ENCODE measurements around the gene PIP5KL1. TPM values are rescaled to one million over a fixed set of nuclear protein-coding genes. Genes with fewer than 3 reads are reported as not detected.
A peak's percentile ranks its signal among the peaks of the same experiment; 100 is the strongest.

Gene PIP5KL1
- polyA plus RNA-seq, 1 donor (not counting 4 experiments of a cell fraction or from before 2014, with no cell fraction given), result 4.4 TPM

DNA sequence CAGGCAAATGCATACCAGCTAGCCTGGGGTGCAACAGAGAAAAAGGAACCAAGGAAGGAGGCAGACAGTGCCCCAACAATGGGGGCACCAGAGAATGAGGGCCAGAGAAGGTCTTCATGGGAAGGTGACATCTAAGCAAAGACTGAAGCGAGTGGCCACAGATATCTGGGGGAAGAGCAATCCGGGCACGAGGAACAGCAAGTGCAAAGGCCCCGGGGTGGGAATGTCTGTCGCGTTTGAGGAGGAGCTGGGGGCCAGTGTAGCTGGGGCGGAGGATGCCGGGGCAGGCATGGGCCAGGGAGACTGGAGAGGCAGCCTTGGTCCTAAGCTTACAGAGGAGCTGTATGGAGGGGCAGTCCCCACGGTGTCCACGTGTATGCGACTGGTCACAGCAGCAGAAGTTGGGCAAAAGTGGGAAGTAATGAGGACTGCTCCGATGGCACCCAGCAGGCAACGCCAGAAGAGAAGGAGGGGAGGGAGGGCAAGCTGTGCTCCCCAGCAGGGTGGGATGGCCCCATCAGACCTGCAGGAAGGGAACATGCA is 31.1 kb upstream of the PIP5KL1 start:
- Histone ChIP-seq H3K27ac (ENCODE audit: control insufficient read depth, insufficient read depth, low read length) (no peak overlapping the region), H4K20me1 (ENCODE audit: control insufficient read depth, extremely low read depth, insufficient read depth, low read length) (no peaks in the 10 kb centered on the region), H3K4me3 (ENCODE audit: control insufficient read depth in 2 of 3, extremely low read depth in 1 of 3, insufficient read depth in 2 of 3, low read depth in 1 of 3, low read length in 3 of 3) (no peak overlapping the region), H3K4me1 (ENCODE audit: control insufficient read depth, extremely low read depth, insufficient read depth, low read length) (peaks cover 32% of the 10 kb centered on the region), H3K4me2 (ENCODE audit: control insufficient read depth, extremely low read depth, insufficient read depth, low read depth, low read length) (no peak overlapping the region), H3K9me3 (ENCODE audit: control insufficient read depth, low read depth, low read length) (no peaks in the 10 kb centered on the region), H3K9ac (ENCODE audit: control insufficient read depth, extremely low read depth, insufficient read depth, low read length) (no peak overlapping the region), H3K36me3 (ENCODE audit: control insufficient read depth in 2 of 2, extremely low read depth in 1 of 2, insufficient read depth in 2 of 2, low read length in 2 of 2) (peaks cover 0 to 3% of the 10 kb centered on the region in 2 experiments), H3K9me1 (ENCODE audit: control insufficient read depth, extremely low read depth, insufficient read depth, low read length) (no peaks in the 10 kb centered on the region), H3K79me2 (ENCODE audit: control insufficient read depth, insufficient read depth, low read length) (no peaks in the 10 kb centered on the region), H3K27me3 (ENCODE audit: control insufficient read depth, extremely low read depth, insufficient read depth, low read length) (no peaks in the 10 kb centered on the region), H2AFZ (ENCODE audit: control insufficient read depth, low read length) (no peak overlapping the region)
- TF ChIP-seq, protein P1, sequence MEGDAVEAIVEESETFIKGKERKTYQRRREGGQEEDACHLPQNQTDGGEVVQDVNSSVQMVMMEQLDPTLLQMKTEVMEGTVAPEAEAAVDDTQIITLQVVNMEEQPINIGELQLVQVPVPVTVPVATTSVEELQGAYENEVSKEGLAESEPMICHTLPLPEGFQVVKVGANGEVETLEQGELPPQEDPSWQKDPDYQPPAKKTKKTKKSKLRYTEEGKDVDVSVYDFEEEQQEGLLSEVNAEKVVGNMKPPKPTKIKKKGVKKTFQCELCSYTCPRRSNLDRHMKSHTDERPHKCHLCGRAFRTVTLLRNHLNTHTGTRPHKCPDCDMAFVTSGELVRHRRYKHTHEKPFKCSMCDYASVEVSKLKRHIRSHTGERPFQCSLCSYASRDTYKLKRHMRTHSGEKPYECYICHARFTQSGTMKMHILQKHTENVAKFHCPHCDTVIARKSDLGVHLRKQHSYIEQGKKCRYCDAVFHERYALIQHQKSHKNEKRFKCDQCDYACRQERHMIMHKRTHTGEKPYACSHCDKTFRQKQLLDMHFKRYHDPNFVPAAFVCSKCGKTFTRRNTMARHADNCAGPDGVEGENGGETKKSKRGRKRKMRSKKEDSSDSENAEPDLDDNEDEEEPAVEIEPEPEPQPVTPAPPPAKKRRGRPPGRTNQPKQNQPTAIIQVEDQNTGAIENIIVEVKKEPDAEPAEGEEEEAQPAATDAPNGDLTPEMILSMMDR (optimal IDR thresholded peaks at IDR 0.05 in 1 of 3, IDR thresholded peaks at IDR 0.05 in 1 of 3, conservative IDR thresholded peaks at IDR 0.05 in 1 of 3; ENCODE audit: extremely low read depth in 1 of 3, insufficient read depth in 2 of 3, low read length in 3 of 3), result no peak
- no peak for TF ChIP-seq EZH2 (IDR thresholded peaks at IDR 0.05; ENCODE audit: low read length)
- no peak for DNase-seq (ENCODE audit: low read depth, low spot score)
- FAIRE-seq, result no peak
- dilution Hi-C loops (cut with MboI; ENCODE audit: extremely low pct_ligation_motif_present, low sequenced_read_pairs), result no loop called here

DNA sequence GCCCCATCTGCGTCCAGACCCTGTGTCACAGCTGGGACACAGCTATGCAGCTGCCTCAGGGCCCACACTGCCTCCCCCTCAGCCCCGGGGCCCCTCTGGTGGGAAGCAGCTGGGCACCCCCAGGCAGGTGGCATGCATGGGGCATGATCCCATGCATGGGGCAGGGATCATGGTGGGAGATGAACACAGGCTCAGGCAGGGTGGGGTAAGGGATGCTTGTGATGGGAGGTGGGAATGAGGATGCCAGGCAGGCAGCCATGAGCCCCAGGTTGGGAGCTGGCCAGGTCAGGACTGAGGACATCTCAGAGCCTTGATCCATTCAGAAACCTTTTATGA is 30.5 kb upstream of the PIP5KL1 start:
- Histone ChIP-seq H3K9me1 (ENCODE audit: control insufficient read depth, extremely low read depth, insufficient read depth, low read length) (no peaks in the 10 kb centered on the region), H3K9ac (ENCODE audit: control insufficient read depth, extremely low read depth, insufficient read depth, low read length) (no peak overlapping the region), H3K4me3 (ENCODE audit: control insufficient read depth in 2 of 3, extremely low read depth in 1 of 3, insufficient read depth in 2 of 3, low read depth in 1 of 3, low read length in 3 of 3) (no peak overlapping the region), H3K27me3 (ENCODE audit: control insufficient read depth, extremely low read depth, insufficient read depth, low read length) (no peaks in the 10 kb centered on the region), H3K27ac (ENCODE audit: control insufficient read depth, insufficient read depth, low read length) (peak overlapping the region; percentile 44), H3K4me1 (ENCODE audit: control insufficient read depth, extremely low read depth, insufficient read depth, low read length) (peaks cover 27% of the 10 kb centered on the region), H3K4me2 (ENCODE audit: control insufficient read depth, extremely low read depth, insufficient read depth, low read depth, low read length) (no peak overlapping the region), H3K36me3 (ENCODE audit: control insufficient read depth in 2 of 2, extremely low read depth in 1 of 2, insufficient read depth in 2 of 2, low read length in 2 of 2) (peaks cover 0 to 3% of the 10 kb centered on the region in 2 experiments), H2AFZ (ENCODE audit: control insufficient read depth, low read length) (no peak overlapping the region), H4K20me1 (ENCODE audit: control insufficient read depth, extremely low read depth, insufficient read depth, low read length) (no peaks in the 10 kb centered on the region), H3K79me2 (ENCODE audit: control insufficient read depth, insufficient read depth, low read length) (no peaks in the 10 kb centered on the region), H3K9me3 (ENCODE audit: control insufficient read depth, low read depth, low read length) (no peaks in the 10 kb centered on the region)
- DNase-seq (ENCODE audit: low read depth, low spot score), result no peak
- dilution Hi-C loops (cut with MboI; ENCODE audit: extremely low pct_ligation_motif_present, low sequenced_read_pairs), result no loop called here
- FAIRE-seq, result no peak
- no peak for TF ChIP-seq EZH2 (IDR thresholded peaks at IDR 0.05; ENCODE audit: low read length)
- TF ChIP-seq, protein P1 (optimal IDR thresholded peaks at IDR 0.05 in 1 of 3, IDR thresholded peaks at IDR 0.05 in 1 of 3, conservative IDR thresholded peaks at IDR 0.05 in 1 of 3; ENCODE audit: extremely low read depth in 1 of 3, insufficient read depth in 2 of 3, low read length in 3 of 3), result no peak

Measured in keratinocyte (primary cell).